ENCODE measurements around the gene RTN4. TPM values are rescaled to one million over a fixed set of nuclear protein-coding genes. Genes with fewer than 3 reads are reported as not detected.

The RTN4 gene
- total RNA-seq, 1 experiment from 2014 or later, result 342 TPM

- ChIA-PET POLR2A (ENCODE audit: unreplicated experiment) (no interaction called here), CTCF (no interaction called here)
- Histone ChIP-seq H3K27ac (peak overlapping the region; percentile 51), H3F3A (ENCODE audit: insufficient read depth, low read depth) (peaks cover 24% of the 10 kb centered on the region), H3K79me2 (ENCODE audit: low read depth) (peaks cover 19% of the 10 kb centered on the region), H4K20me1 (ENCODE audit: insufficient read depth) (no peaks in the 10 kb centered on the region), H3K9me2 (ENCODE audit: insufficient read depth) (no peaks in the 10 kb centered on the region), H3K4me1 (replicated peaks; ENCODE audit: insufficient read depth) (peaks cover 44% of the 10 kb centered on the region), H3K9me3 (ENCODE audit: insufficient read depth, low read depth) (peaks cover 4% of the 10 kb centered on the region; the same call in 1 of the 2 replicates), H3K36me3 (ENCODE audit: low read depth) (no peaks in the 10 kb centered on the region), H3K4me2 (0 out of 2 replicates have a peak overlapping the region, but pooled peaks have one; percentile 40), H2AFZ (no peak overlapping the region), H3K4me3 (no peak overlapping the region), H3K27me3 (ENCODE audit: insufficient read depth, low read depth) (no peaks in the 10 kb centered on the region)
- intact Hi-C loops (cut with micrococcal nuclease; ENCODE audit: unreplicated experiment), result no loop called here
- no peak for DNase-seq
- TF ChIP-seq CTCF (conservative IDR thresholded peaks at IDR 0.05), result no peak
- TF ChIP-seq EZH2 (IDR thresholded peaks at IDR 0.05; ENCODE audit: low read depth), result no peak
- BruUV-seq (replicated peaks), result no TSS peak
Observed at GRCh38 chr2:55087936-55088335, 37.7 kb upstream of the RTN4 start.

- no peaks in the 10 kb centered on the region for H3K36me3 ChIP-seq (ENCODE audit: low read depth)
- no peaks in the 10 kb centered on the region for H3K27me3 ChIP-seq (ENCODE audit: insufficient read depth, low read depth)
- DNase-seq, result no peak
- peaks cover 4% of the 10 kb centered on the region; the same call in 1 of the 2 replicates for H3K9me3 ChIP-seq (ENCODE audit: insufficient read depth, low read depth)
- H3F3A ChIP-seq (ENCODE audit: insufficient read depth, low read depth), result peaks cover 20% of the 10 kb centered on the region
- H4K20me1 ChIP-seq (ENCODE audit: insufficient read depth), result no peaks in the 10 kb centered on the region
- peaks cover 19% of the 10 kb centered on the region for H3K79me2 ChIP-seq (ENCODE audit: low read depth)
- H3K4me3 ChIP-seq, result no peak overlapping the region
- BruUV-seq (replicated peaks), result no TSS peak
- no peak for TF ChIP-seq EZH2 (IDR thresholded peaks at IDR 0.05; ENCODE audit: low read depth)
- no peak for TF ChIP-seq CTCF (conservative IDR thresholded peaks at IDR 0.05)
- CTCF ChIA-PET, result no interaction called here
- POLR2A ChIA-PET (ENCODE audit: unreplicated experiment), result no interaction called here
- H2AFZ ChIP-seq, result no peak overlapping the region
- H3K4me1 ChIP-seq (replicated peaks; ENCODE audit: insufficient read depth), result peaks cover 39% of the 10 kb centered on the region
- peak overlapping the region; percentile 51 for H3K27ac ChIP-seq
- H3K9me2 ChIP-seq (ENCODE audit: insufficient read depth), result no peaks in the 10 kb centered on the region
- peak overlapping the region; percentile 40; the same call in 1 of the 2 replicates for H3K4me2 ChIP-seq
- intact Hi-C loops (cut with micrococcal nuclease; ENCODE audit: unreplicated experiment), result no loop called here
Observed at GRCh38 chr2:55087501-55087900, 37.2 kb upstream of the RTN4 start.

- peaks cover 18% of the 10 kb centered on the region for H3K4me1 ChIP-seq (replicated peaks; ENCODE audit: insufficient read depth)
- intact Hi-C loops (cut with micrococcal nuclease; ENCODE audit: unreplicated experiment), result no loop called here
- DNase-seq, result no peak
- no peak for TF ChIP-seq EZH2 (IDR thresholded peaks at IDR 0.05; ENCODE audit: low read depth)
- TF ChIP-seq CTCF (conservative IDR thresholded peaks at IDR 0.05), result no peak
- peaks cover 7% of the 10 kb centered on the region for H3K79me2 ChIP-seq (ENCODE audit: low read depth)
- H3F3A ChIP-seq (ENCODE audit: insufficient read depth, low read depth), result 0 out of 2 replicates have a peak, but pooled peaks cover 2% of the 10 kb centered on the region
- BruUV-seq (replicated peaks), result no TSS peak
- H3K36me3 ChIP-seq (ENCODE audit: low read depth), result no peaks in the 10 kb centered on the region
- no peak overlapping the region for H3K4me3 ChIP-seq
- H3K27ac ChIP-seq, result no peak overlapping the region
- no peaks in the 10 kb centered on the region for H3K9me2 ChIP-seq (ENCODE audit: insufficient read depth)
- ChIA-PET CTCF (no interaction called here), POLR2A (ENCODE audit: unreplicated experiment) (no interaction called here)
- no peak overlapping the region for H2AFZ ChIP-seq
- H4K20me1 ChIP-seq (ENCODE audit: insufficient read depth), result no peaks in the 10 kb centered on the region
- H3K9me3 ChIP-seq (ENCODE audit: insufficient read depth, low read depth), result peaks cover 7% of the 10 kb centered on the region; the same call in 1 of the 2 replicates
- H3K27me3 ChIP-seq (ENCODE audit: insufficient read depth, low read depth), result no peaks in the 10 kb centered on the region
- no peak overlapping the region for H3K4me2 ChIP-seq
Observed at GRCh38 chr2:55085113-55086040, 35.1 kb upstream of the RTN4 start.

Data from PC-9 (cell line).